ENCODE data around the gene STPG1.

GRCh38 chr1:24308365-24309015, 105.1 kb downstream of the STPG1 start:
- TF ChIP-seq CTCF (IDR thresholded peaks at IDR 0.05) (no peak), POLR2A (IDR thresholded peaks at IDR 0.05; ENCODE audit: low read depth) (no peak), EP300 (IDR thresholded peaks at IDR 0.05) (no peak), POLR2AphosphoS5 (IDR thresholded peaks at IDR 0.05) (no peak)
